NT2/D1 (cell line): ENCODE measurements around the gene CPM.
"Not testable (repeated sequence)": the region's sequence is repeated elsewhere in the genome, so short reads cannot be mapped to it uniquely, and the experiment has no call there.

Experiments used
- DNase-seq: peaks from one replicate; pipeline ENCODE4 v3.0.0-alpha.2; 2011; ENCODE audit warnings: low read depth, low spot score
- H3K27me3 ChIP-seq: 2 replicates; pipeline ENCODE4 v1.6.0; 2011; ENCODE audit warnings: mild to moderate bottlenecking; ENCODE audit not compliant: insufficient read length, insufficient read depth
- H3K36me3 ChIP-seq: 2 replicates; pipeline ENCODE4 v1.6.1; 2011; ENCODE audit warnings: mild to moderate bottlenecking, low read length, mixed read lengths; ENCODE audit not compliant: insufficient read depth, insufficient read length
- H3K4me1 ChIP-seq: 2 replicates; pipeline ENCODE4 v1.5.1; 2011; ENCODE audit not compliant: insufficient read depth, insufficient read length
- H3K4me3 ChIP-seq: 2 replicates; pipeline ENCODE4 v1.5.1; 2011; ENCODE audit warnings: low read depth; ENCODE audit not compliant: insufficient read length
- H3K9ac ChIP-seq: 2 replicates; pipeline ENCODE4 v1.6.0; 2011; ENCODE audit warnings: low read depth; ENCODE audit not compliant: insufficient read length
- H3K9me3 ChIP-seq: 2 replicates; pipeline ENCODE4 v1.5.1; 2011; ENCODE audit warnings: mild to moderate bottlenecking, low read length; ENCODE audit not compliant: insufficient read depth
- SUZ12 ChIP-seq: IDR thresholded peaks from 2 replicates; pipeline ENCODE4 v1.6.1; 2011; ENCODE audit not compliant: insufficient read length, insufficient read depth; ENCODE audit errors: extremely low read depth
- YY1 ChIP-seq: IDR thresholded peaks from 2 replicates; pipeline ENCODE4 v1.6.1; 2011; ENCODE audit not compliant: insufficient read length, insufficient read depth
- ZNF274 ChIP-seq: IDR thresholded peaks from 2 replicates; pipeline ENCODE4 v1.6.1; 2011; ENCODE audit warnings: mild to moderate bottlenecking, low read depth, low read length

CPM gene

DNA sequence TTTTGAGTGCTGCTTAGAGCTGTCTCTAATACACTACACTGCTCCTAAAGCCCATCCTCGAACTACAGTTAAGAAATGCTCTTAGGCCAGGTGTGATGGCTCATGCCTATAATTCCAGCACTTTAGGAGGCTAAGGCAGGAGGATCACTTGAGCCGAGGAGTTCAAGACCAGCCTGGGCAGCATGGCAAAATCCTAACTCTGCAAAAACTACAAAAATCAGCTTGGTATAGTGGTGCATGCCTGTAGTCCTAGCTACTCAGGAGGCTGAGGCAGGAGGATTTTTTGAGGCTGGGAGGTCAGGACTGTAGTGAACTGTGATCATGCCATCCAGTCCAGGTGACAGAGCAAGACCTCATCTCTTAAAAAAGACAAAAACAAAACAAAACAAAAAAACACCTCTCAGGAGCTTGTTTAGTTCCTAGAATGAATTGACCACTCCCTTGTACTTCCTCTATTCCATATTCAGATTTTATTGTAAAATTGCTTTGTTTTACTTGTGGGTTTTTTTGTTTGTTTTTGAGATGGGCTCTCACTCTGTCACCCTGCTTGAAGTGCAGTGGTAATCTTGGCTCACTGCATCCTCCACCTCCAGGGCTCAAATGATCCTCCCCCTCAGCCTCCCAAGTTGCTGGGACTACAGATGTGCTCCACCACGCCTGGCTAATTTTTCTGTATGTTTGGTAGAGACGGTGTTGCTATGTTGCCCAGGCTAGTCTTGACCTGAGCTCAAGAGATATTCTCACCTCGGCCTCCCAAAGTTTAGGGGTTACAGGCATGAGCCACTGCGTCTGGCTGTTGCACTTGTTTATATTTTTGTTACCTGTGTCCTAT, 111.4 kb downstream of the CPM start:
- Histone ChIP-seq H3K4me1 (no peaks in the 10 kb centered on the region), H3K27me3 (no peaks in the 10 kb centered on the region), H3K4me3 (no peak overlapping the region), H3K9me3 (no peaks in the 10 kb centered on the region), H3K9ac (no peak overlapping the region), H3K36me3 (peaks cover 90% of the 10 kb centered on the region)
- DNase-seq, result no peak
- no peak for TF ChIP-seq YY1
- no peak for TF ChIP-seq SUZ12
- no peak for TF ChIP-seq ZNF274

DNA sequence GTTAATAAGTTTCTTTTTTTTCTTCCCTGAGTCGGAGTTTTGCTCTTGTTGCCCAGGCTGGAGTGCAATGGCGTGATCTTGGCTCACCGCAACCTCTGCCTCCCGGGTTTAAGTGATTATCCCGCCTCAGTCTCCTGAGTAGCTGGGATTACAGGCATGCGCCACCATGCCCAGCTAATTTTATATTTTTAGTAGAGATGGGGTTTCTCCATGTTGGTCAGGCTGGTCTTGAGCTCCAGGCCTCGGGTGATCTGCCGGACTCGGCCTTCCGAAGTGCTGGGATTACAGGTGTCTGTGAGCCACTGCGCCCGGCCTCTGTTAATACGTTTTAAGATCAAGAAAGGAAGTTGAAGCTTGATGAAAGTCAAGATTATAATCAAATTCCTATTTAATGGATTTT, 113.5 kb downstream of the CPM start:
- not testable (repeated sequence) for H3K27me3 ChIP-seq, H3K4me1 ChIP-seq

DNA sequence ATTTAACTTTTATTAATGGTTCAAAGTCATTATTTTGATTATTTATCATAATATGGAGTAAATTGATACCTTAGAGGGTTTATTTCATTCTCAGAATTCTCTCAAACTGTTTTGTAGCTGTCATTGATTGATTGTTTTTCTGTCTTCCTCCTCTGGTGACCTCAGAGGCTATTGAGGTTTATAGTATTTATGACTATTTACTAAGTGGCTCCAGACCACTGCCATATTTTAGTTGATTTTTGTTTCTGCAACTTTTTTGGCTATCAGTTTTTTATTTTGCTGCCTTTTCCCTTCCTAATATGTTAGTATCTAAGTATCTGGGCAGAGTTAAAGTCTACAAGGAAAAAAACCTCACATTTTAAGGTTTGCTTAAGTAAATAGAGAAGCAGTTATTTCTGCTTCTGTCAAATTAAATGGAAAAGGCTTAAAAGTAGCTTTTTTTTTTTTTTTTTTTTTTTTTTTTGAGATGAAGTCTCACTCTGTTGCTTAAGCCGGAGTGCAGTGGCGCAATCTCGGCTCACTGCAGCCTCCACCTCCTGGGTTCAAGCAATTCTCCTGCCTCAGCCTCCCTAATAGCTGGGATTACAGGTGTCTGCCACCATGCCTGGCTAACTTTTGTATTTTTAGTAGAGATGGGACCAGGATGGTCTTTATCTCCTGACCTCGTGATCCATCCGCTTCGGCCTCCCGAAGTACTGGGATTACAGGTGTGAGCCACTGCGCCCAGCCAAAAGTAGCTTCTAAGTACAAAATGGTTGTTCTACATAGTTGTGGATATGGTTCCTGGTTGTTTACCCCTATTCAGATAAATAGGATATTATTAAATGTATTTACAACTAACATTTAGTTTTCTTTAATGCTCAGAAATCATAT, 116.8 kb downstream of the CPM start:
- H3K9me3 ChIP-seq, result no peaks in the 10 kb centered on the region
- DNase-seq, result no peak
- H3K9ac ChIP-seq, result no peak overlapping the region
- H3K27me3 ChIP-seq, result no peaks in the 10 kb centered on the region
- TF ChIP-seq SUZ12 (no peak), YY1 (no peak), ZNF274 (no peak)
- no peak overlapping the region for H3K4me3 ChIP-seq
- peaks cover 93% of the 10 kb centered on the region for H3K36me3 ChIP-seq
- H3K4me1 ChIP-seq, result no peaks in the 10 kb centered on the region

More for the DNA sequence above, 113.5 kb downstream of the CPM start:
- not testable (repeated sequence) for H3K9me3 ChIP-seq, DNase-seq, H3K4me3 ChIP-seq, H3K9ac ChIP-seq
- peaks cover 92% of the 10 kb centered on the region for H3K36me3 ChIP-seq

DNA sequence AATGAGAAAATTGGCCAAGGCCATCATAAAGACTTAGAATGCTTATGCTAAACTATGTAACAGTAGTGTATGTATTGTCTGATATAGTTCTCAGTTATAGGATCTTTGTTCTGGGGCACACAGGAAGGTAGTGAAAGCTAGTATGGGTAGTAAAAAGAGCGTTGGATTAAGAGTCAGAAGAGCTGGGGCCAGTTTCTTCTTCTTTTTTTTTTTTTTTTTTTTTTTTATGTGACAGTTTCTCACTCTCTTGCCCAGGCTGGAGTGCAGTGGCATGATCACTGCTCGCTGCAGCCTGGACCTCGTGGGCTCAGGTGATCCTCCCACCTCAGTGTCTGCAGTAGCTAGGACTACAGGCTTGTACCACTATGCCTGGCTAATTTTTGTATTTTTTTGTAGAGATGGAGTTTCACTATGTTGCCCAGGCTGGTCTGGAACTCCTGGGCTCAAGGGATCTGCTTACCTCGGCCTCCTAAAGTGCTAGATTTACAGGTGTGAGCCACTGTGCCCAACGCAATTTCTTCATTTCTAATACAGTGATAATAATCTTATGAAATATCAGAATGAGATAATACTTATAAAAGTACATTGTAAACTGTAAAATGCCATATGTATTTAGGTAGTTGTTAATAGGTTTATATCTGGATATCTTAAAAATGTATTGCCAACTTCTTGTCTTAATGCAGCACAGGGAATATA, 117.6 kb downstream of the CPM start:
- H3K4me3 ChIP-seq, result no peak overlapping the region
- peaks cover 94% of the 10 kb centered on the region for H3K36me3 ChIP-seq
- H3K9me3 ChIP-seq, result no peaks in the 10 kb centered on the region
- DNase-seq, result no peak
- TF ChIP-seq SUZ12 (no peak), ZNF274 (no peak), YY1 (no peak)
- no peaks in the 10 kb centered on the region for H3K27me3 ChIP-seq
- no peaks in the 10 kb centered on the region for H3K4me1 ChIP-seq
- H3K9ac ChIP-seq, result no peak overlapping the region

DNA sequence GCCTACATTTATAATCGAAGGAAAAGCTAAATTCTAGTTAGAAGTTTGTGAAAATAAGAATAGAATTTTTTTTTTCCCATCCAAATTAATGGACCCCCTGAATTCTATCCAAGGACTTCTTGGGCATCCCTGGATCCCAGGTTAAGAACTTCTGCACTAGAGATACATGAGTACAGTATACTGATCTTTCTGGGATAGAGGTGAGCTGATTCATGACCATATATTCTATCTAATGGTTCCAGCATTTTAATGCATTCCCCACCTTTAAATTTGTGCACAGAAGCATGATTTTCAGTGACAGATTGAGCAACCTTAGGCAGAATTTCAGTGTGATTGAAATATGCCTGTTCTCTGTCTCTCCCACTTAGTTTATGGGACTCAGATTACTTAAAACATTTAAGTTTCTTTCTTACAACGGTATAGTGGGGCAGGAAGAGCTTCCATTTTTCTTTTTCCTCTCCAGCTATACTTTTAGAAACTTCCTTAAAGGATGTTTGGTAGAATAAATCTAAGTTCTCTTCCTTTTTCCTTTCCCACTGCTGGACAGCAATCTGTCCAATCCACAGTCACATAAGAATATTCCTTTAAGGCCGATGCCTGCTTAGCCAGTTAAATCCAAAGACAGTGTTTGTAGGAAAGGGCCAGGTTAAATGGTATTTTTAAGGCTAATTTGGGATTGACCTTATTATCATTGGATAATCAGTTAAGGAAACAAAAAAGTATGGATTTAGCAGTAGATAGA, 118.3 kb downstream of the CPM start:
- H3K36me3 ChIP-seq, result peaks cover 92% of the 10 kb centered on the region
- TF ChIP-seq ZNF274 (no peak), YY1 (no peak), SUZ12 (no peak)
- H3K9me3 ChIP-seq, result no peaks in the 10 kb centered on the region
- H3K9ac ChIP-seq, result no peak overlapping the region
- H3K27me3 ChIP-seq, result no peaks in the 10 kb centered on the region
- no peak for DNase-seq
- no peak overlapping the region for H3K4me3 ChIP-seq
- no peaks in the 10 kb centered on the region for H3K4me1 ChIP-seq

DNA sequence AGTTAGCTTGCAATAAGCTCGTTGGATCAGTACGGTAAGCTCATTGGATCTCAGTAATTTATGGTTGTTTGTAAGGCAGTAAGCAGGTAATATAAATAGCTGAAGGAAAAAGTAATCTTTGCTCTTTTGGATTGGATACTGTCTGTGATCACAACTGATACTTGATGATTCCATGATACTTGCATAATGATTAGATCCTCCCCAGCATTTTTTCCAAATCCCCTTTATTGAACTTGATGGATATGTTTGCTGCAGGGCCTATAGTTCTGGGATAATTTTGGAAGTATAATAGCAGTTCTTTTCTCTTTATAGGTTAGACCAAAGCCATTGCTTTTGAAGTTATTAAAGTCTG, 119.8 kb downstream of the CPM start:
- no peaks in the 10 kb centered on the region for H3K4me1 ChIP-seq
- peaks cover 89% of the 10 kb centered on the region for H3K36me3 ChIP-seq
- TF ChIP-seq ZNF274, result no peak
- TF ChIP-seq SUZ12, result no peak
- no peak for TF ChIP-seq YY1
- no peaks in the 10 kb centered on the region for H3K9me3 ChIP-seq
- H3K27me3 ChIP-seq, result no peaks in the 10 kb centered on the region
- no peak overlapping the region for H3K4me3 ChIP-seq
- DNase-seq, result no peak
- H3K9ac ChIP-seq, result no peak overlapping the region
